A549 (cell line): ENCODE results near the gene MOBP.

Experiments
- CHD2 ChIP-seq: fragments of 150-350 bp; IDR thresholded peaks from 2 replicates; pipeline ENCODE4 v1.6.1; 2014; ENCODE audit warnings: low read length; ENCODE audit not compliant: partially characterized antibody
- EP300 ChIP-seq, 2 experiments: fragments of >200 bp; sonication (Bioruptor Twin); formaldehyde crosslinking; IDR thresholded peaks; 2 replicates in 1 of 2; 3 replicates in 1 of 2; pipeline ENCODE4 v1.6.1; 2016 to 2017
- ESRRA ChIP-seq: fragments of 150-350 bp; IDR thresholded peaks from 2 replicates; pipeline ENCODE4 v1.6.1; 2014; ENCODE audit warnings: mild to moderate bottlenecking, low read length, borderline replicate concordance
- JUN ChIP-seq, 2 experiments: fragments of >200 bp; sonication (Bioruptor Twin); formaldehyde crosslinking; IDR thresholded peaks; 2 replicates in 1 of 2; 3 replicates in 1 of 2; pipeline ENCODE4 v1.6.1; 2016 to 2017
- POLR2A ChIP-seq: IDR thresholded peaks from 2 replicates; pipeline ENCODE4 v1.6.1; 2012; ENCODE audit warnings: mild to moderate bottlenecking, low read length
- TF ChIP-seq, protein P1 (sequence below): fragments of >200 bp; sonication (Bioruptor Twin); formaldehyde crosslinking; IDR thresholded peaks from 3 replicates; pipeline ENCODE4 v1.5.1; 2016
- TF ChIP-seq, protein P2 (sequence below): fragments of 250-450 bp; sonication (Bioruptor Pico); IDR thresholded peaks from 2 replicates; pipeline ENCODE4 v1.5.0; 2020; ENCODE audit warnings: low read depth, mild to moderate bottlenecking, moderate library complexity

- TF ChIP-seq EP300 (IDR thresholded peaks at IDR 0.05) (no peak), JUN (IDR thresholded peaks at IDR 0.05) (no peak), ESRRA (no peak), CHD2 (no peak), POLR2A (no peak)
- TF ChIP-seq, protein P1, sequence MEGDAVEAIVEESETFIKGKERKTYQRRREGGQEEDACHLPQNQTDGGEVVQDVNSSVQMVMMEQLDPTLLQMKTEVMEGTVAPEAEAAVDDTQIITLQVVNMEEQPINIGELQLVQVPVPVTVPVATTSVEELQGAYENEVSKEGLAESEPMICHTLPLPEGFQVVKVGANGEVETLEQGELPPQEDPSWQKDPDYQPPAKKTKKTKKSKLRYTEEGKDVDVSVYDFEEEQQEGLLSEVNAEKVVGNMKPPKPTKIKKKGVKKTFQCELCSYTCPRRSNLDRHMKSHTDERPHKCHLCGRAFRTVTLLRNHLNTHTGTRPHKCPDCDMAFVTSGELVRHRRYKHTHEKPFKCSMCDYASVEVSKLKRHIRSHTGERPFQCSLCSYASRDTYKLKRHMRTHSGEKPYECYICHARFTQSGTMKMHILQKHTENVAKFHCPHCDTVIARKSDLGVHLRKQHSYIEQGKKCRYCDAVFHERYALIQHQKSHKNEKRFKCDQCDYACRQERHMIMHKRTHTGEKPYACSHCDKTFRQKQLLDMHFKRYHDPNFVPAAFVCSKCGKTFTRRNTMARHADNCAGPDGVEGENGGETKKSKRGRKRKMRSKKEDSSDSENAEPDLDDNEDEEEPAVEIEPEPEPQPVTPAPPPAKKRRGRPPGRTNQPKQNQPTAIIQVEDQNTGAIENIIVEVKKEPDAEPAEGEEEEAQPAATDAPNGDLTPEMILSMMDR: no peak
- TF ChIP-seq, protein P2, sequence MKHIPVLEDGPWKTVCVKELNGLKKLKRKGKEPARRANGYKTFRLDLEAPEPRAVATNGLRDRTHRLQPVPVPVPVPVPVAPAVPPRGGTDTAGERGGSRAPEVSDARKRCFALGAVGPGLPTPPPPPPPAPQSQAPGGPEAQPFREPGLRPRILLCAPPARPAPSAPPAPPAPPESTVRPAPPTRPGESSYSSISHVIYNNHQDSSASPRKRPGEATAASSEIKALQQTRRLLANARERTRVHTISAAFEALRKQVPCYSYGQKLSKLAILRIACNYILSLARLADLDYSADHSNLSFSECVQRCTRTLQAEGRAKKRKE (CRISPR knock-in tag): no peak
Measured at GRCh38 chr3:39438880-39439279, 28.6 kb upstream of the MOBP start.
